Esophagus (tissue), 2 donors: ENCODE results near the gene CRHBP. TPM values are rescaled to one million over a fixed set of nuclear protein-coding genes. Genes with fewer than 3 reads are reported as not detected.

ENCODE experiments used
- H3K27ac ChIP-seq, 2 donors: one replicate each; pipeline ENCODE4 v1.5.1; 2013; ENCODE audit warnings: low read depth in 2 of 2, mild to moderate bottlenecking in 2 of 2, inconsistent platforms in 1 of 2, low read length in 1 of 2, moderate library complexity in 1 of 2
- H3K27me3 ChIP-seq, 2 donors: one replicate each; pipeline ENCODE4 v1.6.1; 2013; ENCODE audit warnings: low read length in 2 of 2, control low read depth in 1 of 2, mild to moderate bottlenecking in 1 of 2; ENCODE audit not compliant: insufficient read depth in 2 of 2, control insufficient read depth in 1 of 2
- H3K36me3 ChIP-seq, 2 donors: one replicate each; pipeline ENCODE4 v1.6.1; 2013; ENCODE audit warnings: low read length in 1 of 2; ENCODE audit not compliant: control insufficient read depth in 2 of 2, insufficient read depth in 2 of 2
- H3K4me1 ChIP-seq, 2 donors: one replicate each; pipeline ENCODE4 v1.6.1; 2013; ENCODE audit warnings: low read length in 1 of 2; ENCODE audit not compliant: control insufficient read depth in 2 of 2, insufficient read depth in 2 of 2
- H3K4me3 ChIP-seq, 2 donors: one replicate each; pipeline ENCODE4 v1.5.1; 2013; ENCODE audit warnings: low read length in 2 of 2, mild to moderate bottlenecking in 2 of 2, low read depth in 1 of 2, moderate library complexity in 1 of 2
- H3K9me3 ChIP-seq, 2 donors: one replicate each; pipeline ENCODE4 v1.6.1; 2013; ENCODE audit warnings: mild to moderate bottlenecking in 2 of 2, low read depth in 1 of 2, low read length in 1 of 2, moderate library complexity in 1 of 2; ENCODE audit not compliant: control insufficient read depth in 2 of 2, insufficient read depth in 1 of 2
- WGBS, 2 donors: extraction: QIAGEN DNeasy Blood & Tissue Kit; methylation state at CpG; one replicate each; pipeline ENCODE4 v1.1.7; 2013; 5-methylcytosine and 5-hydroxymethylcytosine counted together
- polyA plus RNA-seq, 2 donors: library from polyadenylated mRNA; stranded (reverse); fragments of 200-250 nt; gene quantifications; one replicate each; pipeline ENCODE4 v1.2.3, GENCODE V29; 2013
- donor health status: healthy with polysubstance abuse.
- donor health status: Bipolar disorder and iron deficiency.

CRHBP gene
- polyA plus RNA-seq, 2 donors: 0.10 to 0.19 TPM

- Histone ChIP-seq H3K36me3 (no peaks in the 10 kb centered on the region), H3K27ac (no peak overlapping the region), H3K4me1 (peaks cover 0 to 7% of the 10 kb centered on the region in 2 donors), H3K4me3 (peak overlapping the region in 1 of 2 donors; percentile 25), H3K9me3 (no peaks in the 10 kb centered on the region), H3K27me3 (peaks cover 7 to 9% of the 10 kb centered on the region in 2 donors)
- 8 to 14% methylated on average over 25 of the region's 25 CpGs for WGBS, 2 donors
Observed at GRCh38 chr5:76954383-76954763, 1.5 kb downstream of the CRHBP start.

- WGBS, 2 donors: 64 to 66% methylated on average over 2 of the region's 2 CpGs
- no peak overlapping the region for H3K4me3 ChIP-seq
- no peak overlapping the region for H3K27ac ChIP-seq
- no peaks in the 10 kb centered on the region for H3K36me3 ChIP-seq
- H3K9me3 ChIP-seq: no peaks in the 10 kb centered on the region
- H3K27me3 ChIP-seq: peaks cover 7 to 9% of the 10 kb centered on the region in 2 donors
- peaks cover 0 to 7% of the 10 kb centered on the region in 2 donors for H3K4me1 ChIP-seq
Observed at GRCh38 chr5:76956033-76956432, 3.2 kb downstream of the CRHBP start.

- 62 to 68% methylated on average over 5 of the region's 5 CpGs for WGBS, 2 donors
- H3K4me1 ChIP-seq: peaks cover 0 to under 1% of the 10 kb centered on the region in 2 donors
- H3K27me3 ChIP-seq: peaks cover 1 to 6% of the 10 kb centered on the region in 2 donors
- H3K36me3 ChIP-seq: no peaks in the 10 kb centered on the region
- H3K4me3 ChIP-seq: no peak overlapping the region
- H3K9me3 ChIP-seq: no peaks in the 10 kb centered on the region
- H3K27ac ChIP-seq: no peak overlapping the region
Observed at GRCh38 chr5:76958991-76959767, 6.3 kb downstream of the CRHBP start.

GRCh38 chr5:76960004-76960625, 7.3 kb downstream of the CRHBP start:
- H3K27ac ChIP-seq: no peak overlapping the region
- H3K4me3 ChIP-seq: no peak overlapping the region
- WGBS, 2 donors: 70 to 74% methylated on average over 3 of the region's 3 CpGs
- no peaks in the 10 kb centered on the region for H3K9me3 ChIP-seq
- H3K36me3 ChIP-seq: no peaks in the 10 kb centered on the region
- H3K4me1 ChIP-seq: no peaks in the 10 kb centered on the region
- H3K27me3 ChIP-seq: no peaks in the 10 kb centered on the region

GRCh38 chr5:76964060-76964459, 11.2 kb downstream of the CRHBP start:
- H3K9me3 ChIP-seq: no peaks in the 10 kb centered on the region
- WGBS, 2 donors: 57 to 62% methylated on average over 2 of the region's 2 CpGs
- H3K4me3 ChIP-seq: no peak overlapping the region
- H3K4me1 ChIP-seq: no peaks in the 10 kb centered on the region
- H3K27me3 ChIP-seq: no peaks in the 10 kb centered on the region
- H3K36me3 ChIP-seq: no peaks in the 10 kb centered on the region
- no peak overlapping the region for H3K27ac ChIP-seq

- no peak overlapping the region for H3K27ac ChIP-seq
- no peak overlapping the region for H3K4me3 ChIP-seq
- 28 to 30% methylated on average over 2 of the region's 2 CpGs for WGBS, 2 donors
- peaks cover 0 to 4% of the 10 kb centered on the region in 2 donors for H3K27me3 ChIP-seq
- H3K9me3 ChIP-seq: no peaks in the 10 kb centered on the region
- no peaks in the 10 kb centered on the region for H3K4me1 ChIP-seq
- H3K36me3 ChIP-seq: no peaks in the 10 kb centered on the region
Observed at GRCh38 chr5:76971511-76971910, 18.7 kb downstream of the CRHBP start.

- 82 to 85% methylated on average over 2 of the region's 2 CpGs for WGBS, 2 donors
- Histone ChIP-seq H3K27me3 (peaks cover 0 to 4% of the 10 kb centered on the region in 2 donors), H3K4me1 (no peaks in the 10 kb centered on the region), H3K4me3 (no peak overlapping the region), H3K27ac (no peak overlapping the region), H3K9me3 (no peaks in the 10 kb centered on the region), H3K36me3 (no peaks in the 10 kb centered on the region)
Observed at GRCh38 chr5:76972689-76973088, 19.8 kb downstream of the CRHBP start.

GRCh38 chr5:76974785-76975184, 21.9 kb downstream of the CRHBP start:
- H3K27ac ChIP-seq: no peak overlapping the region
- WGBS, 2 donors: 69 to 74% methylated on average over 2 of the region's 2 CpGs
- peaks cover 0 to 4% of the 10 kb centered on the region in 2 donors for H3K27me3 ChIP-seq
- H3K9me3 ChIP-seq: no peaks in the 10 kb centered on the region
- H3K36me3 ChIP-seq: no peaks in the 10 kb centered on the region
- H3K4me1 ChIP-seq: no peaks in the 10 kb centered on the region
- H3K4me3 ChIP-seq: no peak overlapping the region

- no peaks in the 10 kb centered on the region for H3K9me3 ChIP-seq
- H3K4me1 ChIP-seq: no peaks in the 10 kb centered on the region
- no peaks in the 10 kb centered on the region for H3K36me3 ChIP-seq
- H3K4me3 ChIP-seq: no peak overlapping the region
- WGBS, 2 donors: 46 to 69% methylated on average over 2 of the region's 2 CpGs
- H3K27ac ChIP-seq: no peak overlapping the region
- no peaks in the 10 kb centered on the region for H3K27me3 ChIP-seq
Observed at GRCh38 chr5:76978869-76979268, 26.0 kb downstream of the CRHBP start.
